ENCODE results near the gene SH3RF3.

The SH3RF3 gene

GRCh38 chr2:109139002-109139401, 10.0 kb downstream of the SH3RF3 start:
- no peak for DNase-seq (ENCODE audit: low read depth)

GRCh38 chr2:109139865-109140396, 10.9 kb downstream of the SH3RF3 start:
- DNase-seq (ENCODE audit: low read depth) = no peak

- no peak for DNase-seq (ENCODE audit: low read depth)
Observed at GRCh38 chr2:109141006-109141600, 12.1 kb downstream of the SH3RF3 start.

GRCh38 chr2:109141727-109142283, 12.8 kb downstream of the SH3RF3 start:
- DNase-seq (ENCODE audit: low read depth) = no peak

- no peak for DNase-seq (ENCODE audit: low read depth)
Observed at GRCh38 chr2:109142416-109143210, 13.6 kb downstream of the SH3RF3 start.

- no peak for DNase-seq (ENCODE audit: low read depth)
Observed at GRCh38 chr2:109143214-109144187, 14.5 kb downstream of the SH3RF3 start.

GRCh38 chr2:109144271-109144670, 15.3 kb downstream of the SH3RF3 start:
- DNase-seq (ENCODE audit: low read depth) = no peak

- DNase-seq (ENCODE audit: low read depth) = no peak
Observed at GRCh38 chr2:109144721-109145120, 15.7 kb downstream of the SH3RF3 start.

- DNase-seq (ENCODE audit: low read depth) = no peak
Observed at GRCh38 chr2:109145286-109145685, 16.3 kb downstream of the SH3RF3 start.

- no peak for DNase-seq (ENCODE audit: low read depth)
Observed at GRCh38 chr2:109147405-109147804, 18.4 kb downstream of the SH3RF3 start.

GRCh38 chr2:109148117-109148746, 19.2 kb downstream of the SH3RF3 start:
- DNase-seq (ENCODE audit: low read depth) = no peak

GRCh38 chr2:109148991-109149645, 20.1 kb downstream of the SH3RF3 start:
- DNase-seq (ENCODE audit: low read depth) = no peak

- no peak for DNase-seq (ENCODE audit: low read depth)
Observed at GRCh38 chr2:109150559-109150958, 21.6 kb downstream of the SH3RF3 start.

GRCh38 chr2:109151519-109151918, 22.5 kb downstream of the SH3RF3 start:
- DNase-seq (ENCODE audit: low read depth) = no peak

- no peak for DNase-seq (ENCODE audit: low read depth)
Observed at GRCh38 chr2:109153005-109153784, 24.2 kb downstream of the SH3RF3 start.

- no peak for DNase-seq (ENCODE audit: low read depth)
Observed at GRCh38 chr2:109153807-109154206, 24.8 kb downstream of the SH3RF3 start.

GRCh38 chr2:109154226-109154625, 25.2 kb downstream of the SH3RF3 start:
- no peak for DNase-seq (ENCODE audit: low read depth)

- DNase-seq (ENCODE audit: low read depth) = no peak
Observed at GRCh38 chr2:109155553-109156451, 26.8 kb downstream of the SH3RF3 start.

GRCh38 chr2:109157563-109158105, 28.6 kb downstream of the SH3RF3 start:
- no peak for DNase-seq (ENCODE audit: low read depth)
